Activated CD4-positive, alpha-beta T cell treated with anti-CD3 and anti-CD28 coated beads, Interleukin-2, amount 10 ng/mL, durations not matched to agents 24 days and 14 days (primary cell): ENCODE data around the gene BCL7B. TPM values are rescaled to one million over a fixed set of nuclear protein-coding genes. Genes with fewer than 3 reads are reported as not detected.
"Not testable (repeated sequence)": the region's sequence is repeated elsewhere in the genome, so short reads cannot be mapped to it uniquely, and the experiment has no call there.

Experiments
- DNase-seq: peaks from one replicate; pipeline ENCODE4 v3.0.0; 2022
- H3K27ac Mint-ChIP-seq: one replicate; pipeline ENCODE4 v1.8.0; 2022; ENCODE audit warnings: mild to moderate bottlenecking, mixed read lengths
- H3K27me3 Mint-ChIP-seq: one replicate; pipeline ENCODE4 v1.8.0; 2022; ENCODE audit warnings: mixed read lengths
- H3K36me3 Mint-ChIP-seq: one replicate; pipeline ENCODE4 v1.8.0; 2022; ENCODE audit warnings: low read depth, mild to moderate bottlenecking, mixed read lengths
- H3K4me1 Mint-ChIP-seq: one replicate; pipeline ENCODE4 v1.8.0; 2021; ENCODE audit warnings: mixed read lengths
- H3K4me3 Mint-ChIP-seq: one replicate; pipeline ENCODE4 v1.8.0; 2022; ENCODE audit warnings: mild to moderate bottlenecking, moderate library complexity, mixed read lengths
- H3K9me3 Mint-ChIP-seq: one replicate; pipeline ENCODE4 v1.8.0; 2021; ENCODE audit warnings: mixed read lengths
- intact Hi-C: fragments of 100-400 bp; cut with micrococcal nuclease; formaldehyde crosslinking; loops from one replicate; pipeline ENCODE4 v1.15.1; 2023
- total RNA-seq: library from RNA; stranded (reverse); gene quantifications from 2 replicates; pipeline ENCODE4 v1.2.3, GENCODE V29; 2022

Gene BCL7B
- total RNA-seq, 1 donor from 2014 or later = 75.9 TPM

GRCh38 chr7:73517241-73517995 is 40.1 kb downstream of the BCL7B start:
- DNase-seq = no peak
- H3K27me3 Mint-ChIP-seq = no peaks in the 10 kb centered on the region
- peaks cover 58% of the 10 kb centered on the region for H3K36me3 Mint-ChIP-seq
- peak overlapping the region; percentile 6 for H3K4me3 Mint-ChIP-seq
- intact Hi-C loops = no loop called here
- peaks cover 35% of the 10 kb centered on the region for H3K4me1 Mint-ChIP-seq
- no peaks in the 10 kb centered on the region for H3K9me3 Mint-ChIP-seq
- H3K27ac Mint-ChIP-seq = no peak overlapping the region

- Mint-ChIP-seq H3K36me3 (peaks cover 60% of the 10 kb centered on the region), H3K4me3 (no peak overlapping the region), H3K27ac (no peak overlapping the region), H3K4me1 (peaks cover 30% of the 10 kb centered on the region), H3K9me3 (no peaks in the 10 kb centered on the region), H3K27me3 (no peaks in the 10 kb centered on the region)
- DNase-seq = peak; percentile 58
- intact Hi-C loops = no loop called here
Measured at GRCh38 chr7:73515178-73515577, 42.3 kb downstream of the BCL7B start.

DNA sequence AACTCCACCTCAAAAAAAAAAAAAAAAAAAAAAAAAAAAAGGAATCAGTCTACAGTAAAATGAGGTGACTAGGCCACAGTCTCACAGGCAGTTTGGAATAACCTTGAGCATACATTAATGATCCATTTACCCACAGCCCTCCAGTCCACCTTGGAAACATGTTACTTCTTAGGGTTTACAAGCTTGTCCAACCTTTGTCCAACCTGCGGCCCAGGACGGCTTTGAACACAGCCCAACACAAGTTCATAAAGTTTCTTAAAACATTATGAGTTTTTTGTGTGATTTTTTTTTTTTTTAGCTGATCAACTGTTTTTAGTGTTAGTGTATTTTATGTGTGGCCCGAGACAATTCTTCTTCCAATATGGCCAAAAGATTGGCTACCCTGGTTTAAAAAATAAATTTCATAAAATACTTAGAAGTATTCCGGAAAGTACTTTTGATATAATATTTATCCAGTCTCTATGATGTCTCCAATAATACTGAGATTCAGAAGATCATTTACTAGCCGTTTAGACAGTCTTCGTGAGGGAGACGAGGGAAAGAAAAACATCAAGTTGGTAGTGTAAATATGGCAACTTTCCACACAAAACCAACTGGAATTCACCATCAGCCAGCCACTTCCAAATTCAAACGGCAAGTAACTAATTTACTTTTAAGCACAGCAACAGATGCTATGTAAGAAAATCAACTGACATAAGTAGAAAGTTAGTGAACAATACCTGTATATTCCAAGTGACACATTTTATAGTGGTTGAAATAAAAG is 45.3 kb downstream of the BCL7B start:
- H3K36me3 Mint-ChIP-seq = peaks cover 54% of the 10 kb centered on the region
- no peak overlapping the region for H3K27ac Mint-ChIP-seq
- intact Hi-C loops = no loop called here
- H3K27me3 Mint-ChIP-seq = no peaks in the 10 kb centered on the region
- peaks cover 9% of the 10 kb centered on the region for H3K4me1 Mint-ChIP-seq
- H3K9me3 Mint-ChIP-seq = no peaks in the 10 kb centered on the region
- H3K4me3 Mint-ChIP-seq = no peak overlapping the region
- no peak for DNase-seq

GRCh38 chr7:73509463-73509862 is 48.0 kb downstream of the BCL7B start:
- Mint-ChIP-seq H3K9me3 (no peaks in the 10 kb centered on the region), H3K4me1 (peaks cover 10% of the 10 kb centered on the region), H3K27ac (no peak overlapping the region), H3K36me3 (peaks cover 55% of the 10 kb centered on the region), H3K27me3 (no peaks in the 10 kb centered on the region), H3K4me3 (no peak overlapping the region)
- no peak for DNase-seq
- intact Hi-C loops = no loop called here

DNA sequence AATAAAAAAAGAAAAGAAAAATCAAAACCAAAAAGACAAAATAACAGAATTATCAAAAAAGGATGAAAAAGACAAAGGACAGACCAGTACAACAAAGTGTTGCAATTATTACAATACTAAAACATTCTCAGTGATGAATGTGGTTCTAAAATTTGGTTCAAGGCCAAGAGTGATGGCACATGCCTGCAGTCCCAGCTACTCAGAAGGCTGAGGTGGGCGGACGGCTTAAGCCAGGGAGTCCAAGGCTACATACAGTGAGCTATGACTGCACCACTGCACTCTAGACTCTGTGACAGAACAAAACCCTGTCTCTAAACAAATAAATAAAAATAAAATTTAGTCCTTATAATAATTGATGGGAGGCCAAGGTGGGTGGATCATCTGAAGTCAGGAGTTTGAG is 49.9 kb downstream of the BCL7B start:
- DNase-seq = no peak
- Mint-ChIP-seq H3K9me3 (no peaks in the 10 kb centered on the region), H3K4me1 (peaks cover 10% of the 10 kb centered on the region), H3K4me3 (no peak overlapping the region), H3K27ac (no peak overlapping the region), H3K27me3 (no peaks in the 10 kb centered on the region), H3K36me3 (peaks cover 58% of the 10 kb centered on the region)
- intact Hi-C loops = no loop called here

DNA sequence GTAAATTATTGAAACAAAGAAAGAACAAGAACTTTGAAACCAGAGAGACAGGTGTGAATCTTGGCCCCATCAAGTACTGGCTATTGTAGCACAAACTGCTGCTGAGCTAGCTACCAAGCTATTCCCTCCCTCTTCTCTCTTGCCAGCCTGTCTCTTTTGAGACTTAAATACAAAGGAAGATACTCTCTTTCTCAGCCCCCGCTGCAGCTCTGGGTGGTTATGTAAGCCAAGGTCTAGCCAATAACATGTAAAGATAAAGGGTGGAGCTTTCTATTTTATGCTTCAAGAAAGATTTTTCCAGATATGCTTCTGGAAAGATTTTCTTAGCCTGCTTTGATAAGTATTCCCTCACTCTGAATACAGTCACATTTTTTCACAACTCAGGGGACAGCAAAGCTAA is 52.6 kb downstream of the BCL7B start:
- no peaks in the 10 kb centered on the region for H3K27me3 Mint-ChIP-seq
- intact Hi-C loops = no loop called here
- H3K27ac Mint-ChIP-seq = no peak overlapping the region
- peaks cover 56% of the 10 kb centered on the region for H3K36me3 Mint-ChIP-seq
- H3K4me3 Mint-ChIP-seq = no peak overlapping the region
- peaks cover 14% of the 10 kb centered on the region for H3K4me1 Mint-ChIP-seq
- no peaks in the 10 kb centered on the region for H3K9me3 Mint-ChIP-seq
- DNase-seq = no peak

GRCh38 chr7:73504017-73504416 is 53.5 kb downstream of the BCL7B start:
- Mint-ChIP-seq H3K36me3 (peaks cover 61% of the 10 kb centered on the region), H3K27ac (no peak overlapping the region), H3K4me1 (peaks cover 16% of the 10 kb centered on the region), H3K4me3 (no peak overlapping the region), H3K27me3 (no peaks in the 10 kb centered on the region), H3K9me3 (no peaks in the 10 kb centered on the region)
- intact Hi-C loops = no loop called here
- DNase-seq = no peak

GRCh38 chr7:73503229-73503628 is 54.3 kb downstream of the BCL7B start:
- H3K27me3 Mint-ChIP-seq = no peaks in the 10 kb centered on the region
- H3K4me3 Mint-ChIP-seq = no peak overlapping the region
- intact Hi-C loops = no loop called here
- peaks cover 61% of the 10 kb centered on the region for H3K36me3 Mint-ChIP-seq
- DNase-seq = no peak
- H3K9me3 Mint-ChIP-seq = no peaks in the 10 kb centered on the region
- H3K27ac Mint-ChIP-seq = no peak overlapping the region
- H3K4me1 Mint-ChIP-seq = peaks cover 16% of the 10 kb centered on the region

GRCh38 chr7:73496626-73497025 is 60.9 kb downstream of the BCL7B start:
- Mint-ChIP-seq H3K4me3 (no peak overlapping the region), H3K4me1 (peaks cover 12% of the 10 kb centered on the region), H3K27ac (no peak overlapping the region), H3K36me3 (peaks cover 76% of the 10 kb centered on the region), H3K27me3 (no peaks in the 10 kb centered on the region), H3K9me3 (no peaks in the 10 kb centered on the region)
- no peak for DNase-seq
- intact Hi-C loops = loop anchor here (5.0 kb wide), 1 partner anchor 44 kb away; no protein-coding TSS in a partner anchor

DNA sequence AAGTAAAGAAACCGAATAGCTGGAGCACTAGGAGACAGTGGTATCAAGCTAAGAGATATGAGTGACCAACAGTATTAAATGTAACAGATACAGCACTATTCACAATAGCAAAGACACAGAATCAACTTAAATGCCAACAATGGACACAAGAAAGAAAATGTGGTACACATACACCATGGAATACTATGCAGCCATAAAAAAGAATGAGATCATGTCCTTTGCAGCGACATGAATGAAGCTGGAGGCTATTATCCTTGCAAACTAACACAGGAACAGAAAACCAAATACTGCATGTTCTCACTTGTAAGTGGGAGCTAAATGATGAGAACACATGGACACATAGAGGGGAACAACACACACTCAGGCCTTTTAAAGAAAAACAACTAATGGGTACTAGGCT is 62.0 kb downstream of the BCL7B start:
- H3K4me3 Mint-ChIP-seq, H3K9me3 Mint-ChIP-seq, H3K4me1 Mint-ChIP-seq, H3K27ac Mint-ChIP-seq, DNase-seq, H3K27me3 Mint-ChIP-seq: not testable (repeated sequence)
- peaks cover 71% of the 10 kb centered on the region for H3K36me3 Mint-ChIP-seq
- intact Hi-C loops = loop anchor here (5.0 kb wide), 1 partner anchor 43 kb away; no protein-coding TSS in a partner anchor

DNA sequence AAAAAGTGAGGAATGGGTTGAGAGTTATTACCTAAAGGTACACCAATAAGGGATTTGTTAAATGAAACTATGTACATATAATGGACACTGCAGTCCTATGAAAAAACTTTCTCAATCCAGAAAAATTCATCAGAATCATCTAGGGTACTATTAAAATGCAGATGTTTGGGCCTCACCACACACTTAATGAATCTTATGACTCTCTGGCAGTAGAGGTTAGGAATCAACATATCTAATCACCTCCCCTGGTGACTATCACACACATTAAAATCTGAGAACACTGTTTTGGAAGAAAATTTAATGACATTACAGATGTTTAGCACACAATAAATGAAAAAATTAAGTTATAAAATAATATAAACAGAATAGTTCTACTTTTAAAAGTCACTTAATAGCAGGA is 67.5 kb downstream of the BCL7B start:
- no peak for DNase-seq
- Mint-ChIP-seq H3K27ac (no peak overlapping the region), H3K4me3 (no peak overlapping the region), H3K4me1 (peaks cover 12% of the 10 kb centered on the region), H3K36me3 (peaks cover 58% of the 10 kb centered on the region), H3K27me3 (no peaks in the 10 kb centered on the region), H3K9me3 (no peaks in the 10 kb centered on the region)
- intact Hi-C loops = no loop called here

GRCh38 chr7:73487486-73487885 is 70.0 kb downstream of the BCL7B start:
- intact Hi-C loops = no loop called here
- Mint-ChIP-seq H3K9me3 (no peaks in the 10 kb centered on the region), H3K4me1 (peaks cover 11% of the 10 kb centered on the region), H3K36me3 (peaks cover 47% of the 10 kb centered on the region), H3K27ac (no peak overlapping the region), H3K27me3 (no peaks in the 10 kb centered on the region), H3K4me3 (no peak overlapping the region)
- DNase-seq = no peak
